ENCODE measurements around the gene TMEM95. TPM values are rescaled to one million over a fixed set of nuclear protein-coding genes. Genes with fewer than 3 reads are reported as not detected.

The TMEM95 gene
- polyA plus RNA-seq, 3 donors: not detected

- DNase-seq (ENCODE audit: low read depth in 3 of 3, low spot score in 2 of 3): no peak
Measured at GRCh38 chr17:7398612-7399011, 43.7 kb downstream of the TMEM95 start.

GRCh38 chr17:7403043-7403726, 48.2 kb downstream of the TMEM95 start:
- DNase-seq (ENCODE audit: low read depth in 3 of 3, low spot score in 2 of 3): peak in 1 of 3 donors; percentile 32

DNA sequence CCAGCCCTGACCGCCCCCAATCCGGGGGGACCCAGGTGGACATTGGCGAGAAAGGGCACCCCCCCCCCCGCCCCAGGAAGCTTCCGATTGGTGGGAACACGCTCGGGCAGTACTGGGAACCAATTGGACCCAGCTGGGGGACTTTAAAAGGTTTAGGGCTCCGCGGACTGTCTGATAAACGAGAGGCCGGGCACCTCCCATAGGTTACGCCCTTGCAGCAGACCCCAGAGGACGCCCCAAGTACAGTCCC, 48.7 kb downstream of the TMEM95 start:
- DNase-seq (ENCODE audit: low read depth in 3 of 3, low spot score in 2 of 3): peak in 1 of 3 donors; percentile 61

DNA sequence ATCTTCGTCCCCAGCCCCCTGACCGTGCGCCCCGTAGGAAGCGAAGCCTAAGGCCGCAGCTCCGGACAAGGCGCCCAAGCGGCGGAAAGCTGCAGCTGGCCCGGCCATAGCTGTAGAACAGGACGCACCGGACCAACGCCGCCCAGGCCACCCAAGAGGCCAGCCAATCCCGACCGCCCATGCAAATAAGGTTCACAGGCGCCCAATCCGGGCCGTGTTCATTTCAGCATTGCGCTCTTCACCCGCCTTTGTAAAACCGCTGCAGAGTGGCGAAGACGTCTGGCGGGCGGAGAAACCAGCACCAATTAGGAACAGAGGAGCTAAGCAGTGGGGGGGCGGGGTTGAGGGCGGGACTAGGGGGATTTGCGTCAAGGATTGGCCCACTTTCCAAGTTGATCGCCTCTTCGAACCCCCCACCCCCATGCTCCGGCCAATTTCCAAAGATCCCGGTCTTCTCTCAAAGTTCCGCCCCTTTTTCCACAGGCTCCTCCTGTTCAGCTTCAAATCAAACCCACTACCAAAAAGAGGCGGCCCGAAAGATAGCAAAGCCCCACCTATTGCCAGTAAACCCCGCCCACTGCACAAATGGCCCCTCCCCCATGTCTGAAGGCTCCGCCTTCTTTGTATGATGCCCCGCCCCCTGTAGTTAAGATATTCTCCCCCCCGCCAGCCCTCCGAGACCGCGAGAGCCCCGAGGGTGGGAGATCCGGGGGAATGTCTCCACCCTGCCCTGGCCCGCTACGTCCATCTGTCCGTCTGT, 49.2 kb downstream of the TMEM95 start, which contains the start of gene TMEM256:
Gene TMEM256, minus strand, starts transcription at position 121 of the 760 bp plus-strand sequence. Its CDS starts 13 bp downstream, at position 108.
- peak; percentile 95 to 99 (median 97) for DNase-seq (ENCODE audit: low read depth in 3 of 3, low spot score in 2 of 3)

GRCh38 chr17:7404737-7405349, 49.9 kb downstream of the TMEM95 start:
- no peak for DNase-seq (ENCODE audit: low read depth in 3 of 3, low spot score in 2 of 3)

DNA sequence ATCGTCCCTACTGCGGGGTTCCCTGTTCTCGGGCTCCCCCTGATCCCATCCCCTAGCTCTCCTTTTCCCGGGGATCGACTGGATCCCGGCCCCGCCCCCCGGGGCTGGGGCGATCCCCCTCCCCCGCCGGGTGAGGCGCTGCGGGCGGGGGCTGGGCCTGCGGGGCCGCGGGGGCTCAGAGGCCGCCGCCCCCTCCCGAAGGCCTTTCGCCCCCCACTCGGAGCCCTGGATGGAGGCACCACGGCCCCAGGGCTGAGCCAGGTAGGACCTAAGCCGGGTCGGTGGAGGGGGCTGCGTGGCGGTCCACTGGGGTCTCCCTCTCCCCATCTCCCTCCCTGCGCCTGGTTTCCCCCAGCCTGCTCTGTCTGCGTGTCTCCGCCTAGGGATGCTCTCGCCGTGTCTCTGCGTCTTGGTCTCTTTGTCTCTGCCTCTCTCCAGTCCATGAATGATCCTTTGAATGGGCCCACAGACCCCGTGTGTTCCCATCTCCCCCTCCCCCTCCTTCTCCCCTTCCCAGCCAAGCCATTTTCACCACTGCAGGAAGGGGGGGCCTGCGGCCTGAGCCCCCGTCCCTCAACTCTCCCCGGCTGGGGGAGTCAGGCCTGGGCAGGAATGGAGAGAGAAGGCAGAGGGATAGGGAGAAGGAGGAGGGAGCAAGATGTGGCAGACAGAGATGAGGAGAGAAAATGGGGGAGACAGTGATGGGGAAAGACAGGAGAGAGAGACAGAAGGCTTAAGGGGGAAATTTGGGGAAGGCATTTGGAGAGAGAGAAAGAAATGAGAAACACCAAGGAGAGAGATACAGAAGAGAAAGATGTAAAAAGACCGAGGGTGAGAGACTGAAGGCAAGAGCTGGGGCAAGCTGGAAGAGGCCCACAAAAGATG, 50.6 kb downstream of the TMEM95 start:
- no peak for DNase-seq (ENCODE audit: low read depth in 3 of 3, low spot score in 2 of 3)

DNA sequence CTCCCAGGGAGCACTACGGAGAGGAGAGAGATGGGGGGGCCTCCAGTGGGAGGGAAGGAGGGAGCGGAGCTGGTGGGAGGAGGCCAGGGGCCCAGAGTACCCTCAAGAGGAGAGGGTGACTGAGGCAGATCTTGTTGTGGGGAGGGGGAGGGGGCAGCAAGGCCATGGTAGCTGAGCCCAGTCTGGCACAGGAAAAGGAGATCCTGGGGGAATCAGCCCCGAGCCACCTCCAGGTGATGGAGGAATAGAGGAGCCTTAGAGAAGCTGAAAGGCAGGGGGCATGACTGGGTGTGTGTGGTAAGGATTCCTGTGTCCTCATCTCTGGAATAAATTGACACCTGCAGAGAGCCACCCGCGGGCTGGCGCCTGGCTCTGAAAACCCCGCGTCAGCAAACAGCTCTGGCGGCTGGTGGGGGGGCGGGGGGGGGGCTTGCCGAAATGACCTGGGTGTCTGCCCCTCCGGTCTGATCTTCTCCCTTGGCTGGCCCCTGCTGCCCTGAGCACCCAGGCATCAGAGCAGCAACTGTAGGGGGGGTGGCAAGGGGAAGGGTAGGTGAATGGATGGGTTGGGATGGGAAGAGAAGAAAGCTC, 51.4 kb downstream of the TMEM95 start:
- no peak for DNase-seq (ENCODE audit: low read depth in 3 of 3, low spot score in 2 of 3)

Other genes starting within 250 kb of the TMEM95 start
- 1 to 10 TPM; 1.2 to 1.5 (median 1.4) TPM for gene ASGR2, start 240.3 kb upstream of the TMEM95 start, polyA plus RNA-seq (ENCODE audit: insufficient read length in 3 of 3)
- gene ASGR1, start 175.8 kb upstream of the TMEM95 start, polyA plus RNA-seq (ENCODE audit: insufficient read length in 3 of 3): 1 to 10 TPM; 5.3 to 6.7 (median 5.7) TPM
- gene DLG4, start 135.3 kb upstream of the TMEM95 start, polyA plus RNA-seq (ENCODE audit: insufficient read length in 3 of 3): 10 to 100 TPM; 22.5 to 25.2 (median 22.8) TPM
- gene ACADVL, start 135.2 kb upstream of the TMEM95 start, polyA plus RNA-seq (ENCODE audit: insufficient read length in 3 of 3): 100 to 1,000 TPM; 371 to 476 (median 439) TPM
- 10 to 100 TPM; 44.4 to 52.4 (median 44.8) TPM for gene DVL2, start 120.6 kb upstream of the TMEM95 start, polyA plus RNA-seq (ENCODE audit: insufficient read length in 3 of 3)
- gene PHF23, start 115.7 kb upstream of the TMEM95 start, polyA plus RNA-seq (ENCODE audit: insufficient read length in 3 of 3): 10 to 100 TPM; 51.1 to 60.7 (median 53.7) TPM
- gene GABARAP, start 112.7 kb upstream of the TMEM95 start, polyA plus RNA-seq (ENCODE audit: insufficient read length in 3 of 3): 100 to 1,000 TPM; 466 to 495 (median 468) TPM
- 100 to 1,000 TPM; 142 to 144 (median 142) TPM for gene CTDNEP1, start 103.4 kb upstream of the TMEM95 start, polyA plus RNA-seq (ENCODE audit: insufficient read length in 3 of 3)
- gene ELP5, start 102.9 kb upstream of the TMEM95 start, polyA plus RNA-seq (ENCODE audit: insufficient read length in 3 of 3): 10 to 100 TPM; 48.1 to 53.1 (median 51.8) TPM
- gene CLDN7, start 92.7 kb upstream of the TMEM95 start, polyA plus RNA-seq (ENCODE audit: insufficient read length in 3 of 3): 10 to 100 TPM; 37.3 to 47.0 (median 46.1) TPM
- gene SLC2A4, start 73.4 kb upstream of the TMEM95 start, polyA plus RNA-seq (ENCODE audit: insufficient read length in 3 of 3): 1 to 10 TPM; 1.6 to 2.2 (median 2.0) TPM
- gene YBX2, start 60.5 kb upstream of the TMEM95 start, polyA plus RNA-seq (ENCODE audit: insufficient read length in 3 of 3): 1 to 10 TPM; 1.8 to 3.1 (median 2.8) TPM
- 100 to 1,000 TPM; 280 to 329 (median 326) TPM for gene EIF5A, start 47.5 kb upstream of the TMEM95 start, polyA plus RNA-seq (ENCODE audit: insufficient read length in 3 of 3)
- gene GPS2, start 39.8 kb upstream of the TMEM95 start, polyA plus RNA-seq (ENCODE audit: insufficient read length in 3 of 3): 10 to 100 TPM; 85.8 to 96.1 (median 87.8) TPM
- 10 to 100 TPM; 23.4 to 27.7 (median 24.7) TPM for gene NEURL4, start 25.8 kb upstream of the TMEM95 start, polyA plus RNA-seq (ENCODE audit: insufficient read length in 3 of 3)
- gene ACAP1, start 18.6 kb upstream of the TMEM95 start, polyA plus RNA-seq (ENCODE audit: insufficient read length in 3 of 3): 1 to 10 TPM; 4.6 to 6.0 (median 5.7) TPM
- gene KCTD11, start 3.0 kb upstream of the TMEM95 start, polyA plus RNA-seq (ENCODE audit: insufficient read length in 3 of 3): 10 to 100 TPM; 11.7 to 12.7 (median 11.7) TPM
- gene TNK1, start 25.9 kb downstream of the TMEM95 start, polyA plus RNA-seq (ENCODE audit: insufficient read length in 3 of 3): 1 to 10 TPM; 4.4 to 5.2 (median 4.8) TPM
- gene PLSCR3, start 39.4 kb downstream of the TMEM95 start, polyA plus RNA-seq (ENCODE audit: insufficient read length in 3 of 3): 10 to 100 TPM; 24.3 to 30.9 (median 28.6) TPM
- gene TMEM256, start 48.9 kb downstream of the TMEM95 start, polyA plus RNA-seq (ENCODE audit: insufficient read length in 3 of 3): 10 to 100 TPM; 82.4 to 93.2 (median 86.5) TPM
- 10 to 100 TPM; 16.8 to 18.6 (median 18.2) TPM for gene NLGN2, start 52.7 kb downstream of the TMEM95 start, polyA plus RNA-seq (ENCODE audit: insufficient read length in 3 of 3)
- not detected for gene SPEM1, start 65.2 kb downstream of the TMEM95 start, polyA plus RNA-seq (ENCODE audit: insufficient read length in 3 of 3)
- gene SPEM2, start 70.5 kb downstream of the TMEM95 start, polyA plus RNA-seq (ENCODE audit: insufficient read length in 3 of 3): not detected
- not detected for gene SPEM3, start 73.7 kb downstream of the TMEM95 start, polyA plus RNA-seq (ENCODE audit: insufficient read length in 3 of 3)
- gene TMEM102, start 80.3 kb downstream of the TMEM95 start, polyA plus RNA-seq (ENCODE audit: insufficient read length in 3 of 3): 1 to 10 TPM; 3.6 to 4.4 (median 4.2) TPM
- gene FGF11, start 84.4 kb downstream of the TMEM95 start, polyA plus RNA-seq (ENCODE audit: insufficient read length in 3 of 3): 1 to 10 TPM; 5.5 to 6.8 (median 6.6) TPM
- gene CHRNB1, start 89.9 kb downstream of the TMEM95 start, polyA plus RNA-seq (ENCODE audit: insufficient read length in 3 of 3): 10 to 100 TPM; 10.1 to 11.0 (median 10.9) TPM
- gene ZBTB4, start 124.5 kb downstream of the TMEM95 start, polyA plus RNA-seq (ENCODE audit: insufficient read length in 3 of 3): 10 to 100 TPM; 35.9 to 38.0 (median 37.6) TPM
- under 1 TPM in 1 of 3 donors, not detected in 2; 0.10 TPM for gene SLC35G6, start 126.3 kb downstream of the TMEM95 start, polyA plus RNA-seq (ENCODE audit: insufficient read length in 3 of 3)
- gene POLR2A, start 129.2 kb downstream of the TMEM95 start, polyA plus RNA-seq (ENCODE audit: insufficient read length in 3 of 3): 100 to 1,000 TPM; 108 to 118 (median 118) TPM
- gene TNFSF12, start 193.9 kb downstream of the TMEM95 start, polyA plus RNA-seq (ENCODE audit: insufficient read length in 3 of 3): 10 to 100 TPM; 21.8 to 24.1 (median 22.3) TPM
- gene TNFSF13, start 203.6 kb downstream of the TMEM95 start, polyA plus RNA-seq (ENCODE audit: insufficient read length in 3 of 3): 10 to 100 TPM; 11.6 to 15.0 (median 13.4) TPM
- gene SENP3, start 206.8 kb downstream of the TMEM95 start, polyA plus RNA-seq (ENCODE audit: insufficient read length in 3 of 3): 10 to 100 TPM; 85.5 to 93.2 (median 91.8) TPM
- 10 to 100 TPM; 46.9 to 67.9 (median 57.3) TPM for gene CD68, start 224.5 kb downstream of the TMEM95 start, polyA plus RNA-seq (ENCODE audit: insufficient read length in 3 of 3)
- gene MPDU1, start 228.7 kb downstream of the TMEM95 start, polyA plus RNA-seq (ENCODE audit: insufficient read length in 3 of 3): 100 to 1,000 TPM; 125 to 133 (median 125) TPM
- gene SOX15, start 234.9 kb downstream of the TMEM95 start, polyA plus RNA-seq (ENCODE audit: insufficient read length in 3 of 3): 1 to 10 TPM; 2.8 to 3.9 (median 2.9) TPM

All from right renal cortex interstitium (tissue), 3 donors.